ENCODE data around the gene PATL2.

DNA sequence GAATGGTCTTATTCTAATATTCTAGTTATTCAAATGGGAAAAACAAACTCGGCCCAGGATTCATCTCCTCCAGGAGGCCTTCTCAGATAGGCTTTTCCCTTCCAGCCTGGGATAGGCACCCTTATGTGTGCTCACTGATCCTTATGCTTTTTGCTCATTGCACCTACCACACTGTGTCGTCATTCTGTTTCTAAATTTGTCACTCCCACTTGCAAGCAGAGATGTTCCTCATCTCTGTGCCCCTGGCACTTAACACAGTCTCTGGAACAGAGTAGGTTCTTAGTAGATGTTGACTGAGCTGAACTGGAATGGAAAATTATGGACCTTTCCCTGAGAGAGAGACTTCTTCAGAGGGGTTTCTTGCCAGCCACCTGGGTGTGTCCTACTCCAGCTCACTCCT is 28.9 kb downstream of the PATL2 start:
- TF ChIP-seq, protein P1, sequence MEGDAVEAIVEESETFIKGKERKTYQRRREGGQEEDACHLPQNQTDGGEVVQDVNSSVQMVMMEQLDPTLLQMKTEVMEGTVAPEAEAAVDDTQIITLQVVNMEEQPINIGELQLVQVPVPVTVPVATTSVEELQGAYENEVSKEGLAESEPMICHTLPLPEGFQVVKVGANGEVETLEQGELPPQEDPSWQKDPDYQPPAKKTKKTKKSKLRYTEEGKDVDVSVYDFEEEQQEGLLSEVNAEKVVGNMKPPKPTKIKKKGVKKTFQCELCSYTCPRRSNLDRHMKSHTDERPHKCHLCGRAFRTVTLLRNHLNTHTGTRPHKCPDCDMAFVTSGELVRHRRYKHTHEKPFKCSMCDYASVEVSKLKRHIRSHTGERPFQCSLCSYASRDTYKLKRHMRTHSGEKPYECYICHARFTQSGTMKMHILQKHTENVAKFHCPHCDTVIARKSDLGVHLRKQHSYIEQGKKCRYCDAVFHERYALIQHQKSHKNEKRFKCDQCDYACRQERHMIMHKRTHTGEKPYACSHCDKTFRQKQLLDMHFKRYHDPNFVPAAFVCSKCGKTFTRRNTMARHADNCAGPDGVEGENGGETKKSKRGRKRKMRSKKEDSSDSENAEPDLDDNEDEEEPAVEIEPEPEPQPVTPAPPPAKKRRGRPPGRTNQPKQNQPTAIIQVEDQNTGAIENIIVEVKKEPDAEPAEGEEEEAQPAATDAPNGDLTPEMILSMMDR (IDR thresholded peaks at IDR 0.05) = no peak
- TF ChIP-seq POLR2A (IDR thresholded peaks at IDR 0.05) = no peak

Data from thyroid gland (tissue), 4 donors.